Bronchial epithelial cell (primary cell): ENCODE results near the gene NEK8. TPM values are rescaled to one million over a fixed set of nuclear protein-coding genes. Genes with fewer than 3 reads are reported as not detected.

Source experiments
- DNase-seq: peaks from one replicate; pipeline ENCODE4 v3.0.0-alpha.2; 2010; ENCODE audit warnings: low read depth
- FAIRE-seq: peaks from 2 replicates; lab custom pipeline; 2011; peaks lifted over from hg19 to GRCh38; lab: Jason Lieb, UNC
- H3K27me3 ChIP-seq: 2 replicates; pipeline ENCODE4 v1.5.1; 2011; ENCODE audit warnings: low read length; ENCODE audit not compliant: control insufficient read depth, insufficient read depth
- H3K36me3 ChIP-seq: 2 replicates; pipeline ENCODE4 v1.5.1; 2011; ENCODE audit warnings: low read length; ENCODE audit not compliant: control insufficient read depth, insufficient read depth
- H3K4me3 ChIP-seq: 2 replicates; pipeline ENCODE4 v1.5.1; 2011; ENCODE audit warnings: mild to moderate bottlenecking, low read depth, low read length, control low read depth
- total RNA-seq: library from RNA; depleted of rRNA; stranded (reverse); fragments of >200 nt; gene quantifications from 2 replicates; pipeline ENCODE4 v1.2.1, GENCODE V29; 2014
- TF ChIP-seq, protein P1 (sequence below): IDR thresholded peaks from 2 replicates; pipeline ENCODE4 v1.5.1; 2011; ENCODE audit warnings: mild to moderate bottlenecking, moderate library complexity, low read length, control low read depth, inconsistent platforms; ENCODE audit not compliant: insufficient read depth, severe bottlenecking

Gene NEK8
- total RNA-seq, 1 donor from 2014 or later, result 3.2 TPM

DNA sequence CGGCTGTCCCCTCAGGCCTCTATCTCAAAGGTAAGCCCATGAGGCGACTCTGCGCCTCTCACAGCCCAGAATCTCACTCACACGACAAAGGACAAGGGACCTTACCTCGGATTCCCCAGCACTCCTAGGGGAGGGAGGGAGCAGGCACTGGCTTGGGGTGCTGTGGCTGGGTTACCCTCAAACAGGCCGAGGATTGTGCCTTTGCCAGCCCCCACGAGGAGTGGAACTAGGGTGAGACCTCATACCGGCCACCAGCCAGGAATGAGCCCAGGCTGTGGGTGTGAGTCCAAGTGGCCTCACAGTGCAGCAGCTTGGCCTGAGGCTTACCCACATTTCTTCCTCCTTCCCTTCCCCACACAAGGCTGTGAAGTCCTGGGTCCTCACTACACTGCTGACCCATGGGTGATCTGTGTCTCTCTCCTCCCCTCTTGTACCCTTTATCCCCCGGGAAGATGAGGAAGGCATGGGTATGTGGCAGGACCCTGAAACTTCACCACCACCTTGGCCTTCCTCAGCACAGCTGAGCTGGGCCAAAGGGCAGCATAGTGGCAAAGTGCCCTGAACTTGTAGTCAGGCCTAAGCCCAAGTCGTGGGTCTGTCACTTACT, 22.8 kb upstream of the NEK8 start:
- no peak for DNase-seq
- TF ChIP-seq, protein P1, sequence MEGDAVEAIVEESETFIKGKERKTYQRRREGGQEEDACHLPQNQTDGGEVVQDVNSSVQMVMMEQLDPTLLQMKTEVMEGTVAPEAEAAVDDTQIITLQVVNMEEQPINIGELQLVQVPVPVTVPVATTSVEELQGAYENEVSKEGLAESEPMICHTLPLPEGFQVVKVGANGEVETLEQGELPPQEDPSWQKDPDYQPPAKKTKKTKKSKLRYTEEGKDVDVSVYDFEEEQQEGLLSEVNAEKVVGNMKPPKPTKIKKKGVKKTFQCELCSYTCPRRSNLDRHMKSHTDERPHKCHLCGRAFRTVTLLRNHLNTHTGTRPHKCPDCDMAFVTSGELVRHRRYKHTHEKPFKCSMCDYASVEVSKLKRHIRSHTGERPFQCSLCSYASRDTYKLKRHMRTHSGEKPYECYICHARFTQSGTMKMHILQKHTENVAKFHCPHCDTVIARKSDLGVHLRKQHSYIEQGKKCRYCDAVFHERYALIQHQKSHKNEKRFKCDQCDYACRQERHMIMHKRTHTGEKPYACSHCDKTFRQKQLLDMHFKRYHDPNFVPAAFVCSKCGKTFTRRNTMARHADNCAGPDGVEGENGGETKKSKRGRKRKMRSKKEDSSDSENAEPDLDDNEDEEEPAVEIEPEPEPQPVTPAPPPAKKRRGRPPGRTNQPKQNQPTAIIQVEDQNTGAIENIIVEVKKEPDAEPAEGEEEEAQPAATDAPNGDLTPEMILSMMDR, result no peak
- no peak for FAIRE-seq
- Histone ChIP-seq H3K27me3 (no peaks in the 10 kb centered on the region), H3K36me3 (peaks cover 18% of the 10 kb centered on the region), H3K4me3 (no peak overlapping the region)

DNA sequence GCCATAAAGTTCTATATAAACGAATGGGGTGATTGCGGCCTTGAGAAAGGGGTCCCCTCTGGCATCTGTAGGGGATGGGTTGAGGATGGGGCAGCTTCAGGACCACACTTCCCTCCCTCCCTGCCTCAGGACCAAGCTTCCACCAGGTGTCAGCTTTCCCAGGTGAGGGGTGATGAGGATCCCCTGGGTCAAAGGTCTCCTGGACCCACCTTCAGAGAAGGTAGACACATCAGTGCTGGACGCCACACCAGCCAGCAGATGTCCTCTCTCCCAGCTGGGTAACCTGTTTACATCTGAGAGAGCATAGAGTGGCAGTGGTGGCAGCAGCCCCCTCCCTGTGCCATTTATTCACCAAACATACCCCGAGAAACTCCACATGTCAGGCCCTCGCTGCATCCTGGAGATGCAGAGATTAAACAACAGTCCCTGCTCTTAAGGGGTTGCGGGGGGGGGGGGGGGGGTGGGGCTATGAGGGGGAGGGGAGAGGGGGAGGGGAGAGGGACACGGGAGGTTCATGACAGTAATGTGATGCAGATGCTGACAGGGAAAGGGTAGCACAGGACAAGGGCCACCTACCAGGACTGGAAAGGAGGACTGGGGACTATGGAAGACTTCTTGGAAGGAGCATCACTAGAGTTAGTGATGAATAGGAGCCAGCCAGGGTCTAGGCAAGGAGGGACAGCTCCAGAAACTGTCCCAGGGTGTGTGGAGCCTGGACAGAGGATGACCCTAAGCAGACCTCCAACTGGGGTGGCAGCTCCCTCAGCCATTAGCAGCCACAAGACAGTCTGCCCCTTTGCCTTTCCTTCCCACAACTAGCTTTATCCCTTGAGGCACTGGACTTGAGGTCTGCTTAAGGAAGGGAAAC, 21.9 kb upstream of the NEK8 start:
- DNase-seq (no peak), FAIRE-seq (no peak)
- H3K36me3 ChIP-seq, result peaks cover 14% of the 10 kb centered on the region
- H3K4me3 ChIP-seq, result no peak overlapping the region
- no peaks in the 10 kb centered on the region for H3K27me3 ChIP-seq
- TF ChIP-seq, protein P1, result no peak

- TF ChIP-seq, protein P1, result no peak
- Histone ChIP-seq H3K36me3 (peaks cover 13% of the 10 kb centered on the region), H3K27me3 (no peaks in the 10 kb centered on the region), H3K4me3 (no peak overlapping the region)
- DNase-seq (no peak), FAIRE-seq (no peak)
These were observed 21.3 kb upstream of the NEK8 start for GRCh38 chr17:28707339-28707720.

DNA sequence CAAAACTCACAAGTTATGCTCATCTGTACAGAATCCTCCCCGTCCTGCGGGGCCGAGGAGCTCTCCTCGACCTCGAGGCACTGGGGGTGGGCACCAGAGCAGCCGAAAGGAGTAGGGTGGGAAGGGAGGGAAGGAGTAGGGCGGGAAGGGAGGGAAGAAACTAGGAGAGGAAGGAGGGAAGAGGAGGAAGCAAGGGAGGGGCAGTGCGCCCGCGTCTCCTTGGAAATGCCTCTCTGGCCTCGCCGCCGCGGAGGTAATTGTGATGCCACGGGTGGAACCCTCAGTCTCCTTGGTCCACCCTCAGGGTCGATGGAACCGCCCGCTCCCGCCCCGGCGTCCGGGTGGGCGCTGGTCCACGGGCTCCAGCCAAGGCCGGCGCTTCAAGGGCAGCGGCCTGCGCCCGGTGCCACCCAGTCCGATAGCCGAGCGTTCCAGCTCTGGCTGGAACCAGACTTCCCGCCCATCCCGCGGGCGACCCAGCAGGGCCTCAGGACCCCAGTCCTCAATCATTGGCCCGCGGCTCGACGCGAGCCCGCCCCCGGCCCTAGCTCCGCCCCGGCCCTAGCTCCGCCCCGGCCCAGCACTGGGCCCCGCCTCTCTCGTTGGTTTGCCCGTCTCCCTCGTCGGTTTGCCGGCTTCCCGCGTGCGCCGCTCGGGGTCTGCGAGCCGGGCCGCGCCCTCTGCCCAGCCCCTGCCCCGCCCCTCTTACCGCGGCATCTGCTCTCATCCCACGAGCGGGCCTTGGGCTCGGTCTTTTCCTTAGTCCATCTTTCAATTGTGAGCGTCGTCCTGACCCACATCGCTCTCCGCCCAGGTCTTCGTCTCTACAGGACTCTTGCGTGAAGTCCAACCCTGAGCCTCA, 17.5 kb upstream of the NEK8 start:
- Histone ChIP-seq H3K36me3 (peaks cover 10% of the 10 kb centered on the region), H3K4me3 (peak overlapping the region; percentile 70), H3K27me3 (no peaks in the 10 kb centered on the region)
- DNase-seq (peak; percentile 59), FAIRE-seq (no peak)
- TF ChIP-seq, protein P1, result no peak

DNA sequence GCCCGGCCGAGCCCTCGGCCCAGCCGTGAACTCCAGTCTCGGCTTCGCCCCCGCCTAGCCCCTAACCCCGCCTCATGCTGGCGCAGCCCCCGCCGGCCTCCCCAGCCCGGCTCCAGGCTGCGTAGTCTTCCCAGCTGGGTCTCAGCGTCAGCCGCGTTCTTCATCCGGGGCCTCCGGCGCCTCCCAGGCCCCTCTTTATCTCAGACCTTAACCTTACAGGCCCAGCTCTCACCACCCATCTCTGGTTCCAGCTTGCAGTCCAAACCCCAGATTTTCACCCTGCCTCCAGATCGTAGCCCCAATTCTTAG, 16.9 kb upstream of the NEK8 start, which contains the start of gene PROCA1:
Gene PROCA1, minus strand, starts transcription at position 166 of the 309 bp plus-strand sequence. CDS start 228 bp downstream, outside the sequence.
- FAIRE-seq (no peak), DNase-seq (no peak)
- peak within 1 kb of the TSS; percentile 70 for H3K4me3 ChIP-seq
- H3K27me3 ChIP-seq, result no peaks in the 10 kb centered on the region
- TF ChIP-seq, protein P1, result no peak
- H3K36me3 ChIP-seq, result peaks cover 10% of the 10 kb centered on the region
